Smooth muscle cell of bladder (primary cell): ENCODE measurements around the gene MYO16. TPM values are rescaled to one million over a fixed set of nuclear protein-coding genes. Genes with fewer than 3 reads are reported as not detected.

Source experiments
- total RNA-seq: library from RNA; depleted of rRNA; stranded (reverse); fragments of >200 nt; gene quantifications from 2 replicates; pipeline ENCODE4 v1.2.3, GENCODE V29; 2014

The MYO16 gene
- total RNA-seq = under 0.01 TPM in 1 of 2 replicates, not detected in the other

DNA sequence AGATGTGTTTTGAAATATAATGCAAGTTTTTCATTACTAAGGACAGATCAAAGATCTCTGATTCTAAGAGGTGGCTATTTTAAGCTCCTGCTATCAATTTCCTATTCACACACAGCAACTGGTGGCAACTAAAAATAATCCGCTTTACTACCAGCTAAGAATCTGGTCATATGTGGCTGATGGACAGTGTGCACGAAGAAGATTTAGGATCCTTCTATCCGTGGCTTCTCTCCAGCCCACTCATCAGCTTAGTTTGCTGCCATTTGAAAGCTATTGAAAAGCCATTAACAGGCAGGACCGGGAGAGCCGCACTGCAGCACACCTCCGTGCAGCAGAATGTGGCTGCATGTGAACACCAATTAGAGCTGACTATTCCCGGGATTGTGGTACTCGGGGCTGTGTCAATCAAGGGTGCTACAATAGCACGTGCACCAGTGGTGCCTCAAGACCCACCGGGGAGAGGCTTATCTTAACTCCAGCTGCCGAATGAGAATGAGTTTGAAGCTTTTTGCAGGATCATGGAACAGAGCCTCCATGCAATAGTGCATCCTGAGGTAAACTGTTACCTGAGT lies at the start of gene MYO16:
Gene MYO16, plus strand, starts transcription at position 431 of the 572 bp plus-strand sequence. CDS start 234 bp downstream, outside the sequence.

